Sigmoid colon (tissue), 3 donors: ENCODE measurements around the gene LIPG.

Source experiments
- POLR2A ChIP-seq, 2 donors: fragments of 450-650 bp; IDR thresholded peaks; one replicate each; pipeline ENCODE4 v1.6.1; 2016; ENCODE audit warnings: antibody characterized with exemption in 2 of 2, mild to moderate bottlenecking in 2 of 2, moderate library complexity in 2 of 2
- TF ChIP-seq, protein P1 (sequence below), 4 experiments: fragments of 450-650 bp in 3 of 4; fragments of 200-600 bp in 1 of 4; IDR thresholded peaks; one replicate each; pipeline ENCODE4 v1.5.1; 2016 to 2019; ENCODE audit warnings: antibody characterized with exemption in 4 of 4, mild to moderate bottlenecking in 3 of 4, moderate library complexity in 2 of 4

DNA sequence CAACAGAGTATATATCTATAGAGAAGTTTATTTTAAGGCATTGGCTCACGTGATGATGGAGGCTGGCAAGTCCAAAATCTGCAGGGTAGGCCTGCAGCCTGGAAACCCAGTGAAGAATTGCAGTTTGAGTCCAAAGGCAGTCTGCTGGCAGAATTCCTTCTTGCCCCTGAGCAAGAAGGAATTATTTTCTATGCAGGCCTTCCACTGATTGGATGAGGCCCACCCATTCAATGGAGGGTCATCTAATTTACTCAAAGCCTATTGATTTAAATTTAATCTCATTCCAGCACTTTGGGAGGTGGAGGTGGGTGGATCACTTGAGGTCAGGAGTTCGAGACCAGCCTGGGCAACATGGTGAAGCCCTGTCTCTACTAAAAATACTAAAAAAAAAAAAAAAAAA, 44.4 kb upstream of the LIPG start:
- TF ChIP-seq, protein P1, sequence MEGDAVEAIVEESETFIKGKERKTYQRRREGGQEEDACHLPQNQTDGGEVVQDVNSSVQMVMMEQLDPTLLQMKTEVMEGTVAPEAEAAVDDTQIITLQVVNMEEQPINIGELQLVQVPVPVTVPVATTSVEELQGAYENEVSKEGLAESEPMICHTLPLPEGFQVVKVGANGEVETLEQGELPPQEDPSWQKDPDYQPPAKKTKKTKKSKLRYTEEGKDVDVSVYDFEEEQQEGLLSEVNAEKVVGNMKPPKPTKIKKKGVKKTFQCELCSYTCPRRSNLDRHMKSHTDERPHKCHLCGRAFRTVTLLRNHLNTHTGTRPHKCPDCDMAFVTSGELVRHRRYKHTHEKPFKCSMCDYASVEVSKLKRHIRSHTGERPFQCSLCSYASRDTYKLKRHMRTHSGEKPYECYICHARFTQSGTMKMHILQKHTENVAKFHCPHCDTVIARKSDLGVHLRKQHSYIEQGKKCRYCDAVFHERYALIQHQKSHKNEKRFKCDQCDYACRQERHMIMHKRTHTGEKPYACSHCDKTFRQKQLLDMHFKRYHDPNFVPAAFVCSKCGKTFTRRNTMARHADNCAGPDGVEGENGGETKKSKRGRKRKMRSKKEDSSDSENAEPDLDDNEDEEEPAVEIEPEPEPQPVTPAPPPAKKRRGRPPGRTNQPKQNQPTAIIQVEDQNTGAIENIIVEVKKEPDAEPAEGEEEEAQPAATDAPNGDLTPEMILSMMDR (IDR thresholded peaks at IDR 0.05): no peak
- no peak for TF ChIP-seq POLR2A (IDR thresholded peaks at IDR 0.05)
